ENCODE measurements around the gene SLC17A7. TPM values are rescaled to one million over a fixed set of nuclear protein-coding genes. Genes with fewer than 3 reads are reported as not detected.

The SLC17A7 gene
- total RNA-seq, 1 donor from 2014 or later, result 0.55 TPM

- no peak for DNase-seq
- CTCF ChIA-PET, result no interaction called here
- H3K4me1 Mint-ChIP-seq, result peaks cover 47% of the 10 kb centered on the region
- no peak for TF ChIP-seq CTCF (IDR thresholded peaks at IDR 0.05)
- peaks cover 70% of the 10 kb centered on the region for H3K27me3 Mint-ChIP-seq
- POLR2A ChIA-PET, result interaction anchor here (0.8 to 0.9 kb wide), 2 partner anchors 10 to 92 kb away, joined by 3 read pairs; no protein-coding TSS in a partner anchor
- ATAC-seq (ENCODE audit: low read depth), result no peak
- no peaks in the 10 kb centered on the region for H3K36me3 Mint-ChIP-seq (ENCODE audit: low read depth)
- no peaks in the 10 kb centered on the region for H3K9me3 Mint-ChIP-seq
- intact Hi-C loops (cut with micrococcal nuclease), result loop anchor here (2.0 kb wide), 1 partner anchor 17 kb away; the partner anchor contains the start of gene PTH2
- no peak overlapping the region for H3K4me3 Mint-ChIP-seq
- H3K27ac Mint-ChIP-seq, result no peak overlapping the region
These were observed 1.5 kb downstream of the SLC17A7 start for GRCh38 chr19:49439836-49440235.

GRCh38 chr19:49438261-49438660, 3.1 kb downstream of the SLC17A7 start:
- no peak overlapping the region for H3K27ac Mint-ChIP-seq
- intact Hi-C loops (cut with micrococcal nuclease), result no loop called here
- peaks cover 43% of the 10 kb centered on the region for H3K4me1 Mint-ChIP-seq
- no peaks in the 10 kb centered on the region for H3K9me3 Mint-ChIP-seq
- H3K4me3 Mint-ChIP-seq, result no peak overlapping the region
- H3K36me3 Mint-ChIP-seq (ENCODE audit: low read depth), result no peaks in the 10 kb centered on the region
- peaks cover 82% of the 10 kb centered on the region for H3K27me3 Mint-ChIP-seq
- ChIA-PET POLR2A (no interaction called here), CTCF (no interaction called here)
- ATAC-seq (ENCODE audit: low read depth), result no peak
- TF ChIP-seq CTCF (IDR thresholded peaks at IDR 0.05), result no peak
- no peak for DNase-seq

GRCh38 chr19:49437231-49437630, 4.1 kb downstream of the SLC17A7 start:
- no peak for TF ChIP-seq CTCF (IDR thresholded peaks at IDR 0.05)
- intact Hi-C loops (cut with micrococcal nuclease), result no loop called here
- H3K9me3 Mint-ChIP-seq, result no peaks in the 10 kb centered on the region
- H3K27ac Mint-ChIP-seq, result no peak overlapping the region
- no peak for ATAC-seq (ENCODE audit: low read depth)
- no peak overlapping the region for H3K4me3 Mint-ChIP-seq
- H3K4me1 Mint-ChIP-seq, result peaks cover 42% of the 10 kb centered on the region
- H3K27me3 Mint-ChIP-seq, result peaks cover 85% of the 10 kb centered on the region
- H3K36me3 Mint-ChIP-seq (ENCODE audit: low read depth), result no peaks in the 10 kb centered on the region
- no peak for DNase-seq
- ChIA-PET POLR2A (interaction anchor here (0.6 kb wide), 1 partner anchor 161 kb away, joined by 4 read pairs; no protein-coding TSS in a partner anchor), CTCF (no interaction called here)

GRCh38 chr19:49436381-49437017, 4.8 kb downstream of the SLC17A7 start:
- intact Hi-C loops (cut with micrococcal nuclease), result no loop called here
- peak; percentile 50 for ATAC-seq (ENCODE audit: low read depth)
- no peak for DNase-seq
- no peaks in the 10 kb centered on the region for H3K9me3 Mint-ChIP-seq
- H3K4me1 Mint-ChIP-seq, result peaks cover 39% of the 10 kb centered on the region
- no peak for TF ChIP-seq CTCF (IDR thresholded peaks at IDR 0.05)
- POLR2A ChIA-PET, result interaction anchor here (0.5 to 0.7 kb wide), 4 partner anchors 34 to 484 kb away, joined by 3 to 5 read pairs (median 4); partner anchors contain the start of gene GYS1
- no peaks in the 10 kb centered on the region for H3K36me3 Mint-ChIP-seq (ENCODE audit: low read depth)
- peak overlapping the region; percentile 7 for H3K4me3 Mint-ChIP-seq
- H3K27ac Mint-ChIP-seq, result no peak overlapping the region
- H3K27me3 Mint-ChIP-seq, result peaks cover 82% of the 10 kb centered on the region
- CTCF ChIA-PET, result no interaction called here

GRCh38 chr19:49435670-49436069, 5.7 kb downstream of the SLC17A7 start:
- intact Hi-C loops (cut with micrococcal nuclease), result no loop called here
- ChIA-PET CTCF (no interaction called here), POLR2A (interaction anchor here (0.7 kb wide), 1 partner anchor 483 kb away, joined by 5 read pairs; no protein-coding TSS in a partner anchor)
- Mint-ChIP-seq H3K9me3 (no peaks in the 10 kb centered on the region), H3K4me3 (no peak overlapping the region), H3K4me1 (peaks cover 34% of the 10 kb centered on the region), H3K27me3 (peaks cover 82% of the 10 kb centered on the region), H3K36me3 (ENCODE audit: low read depth) (no peaks in the 10 kb centered on the region), H3K27ac (no peak overlapping the region)
- DNase-seq (no peak), ATAC-seq (ENCODE audit: low read depth) (no peak)
- no peak for TF ChIP-seq CTCF (IDR thresholded peaks at IDR 0.05)
